ENCODE data around the gene BSND. TPM values are rescaled to one million over a fixed set of nuclear protein-coding genes. Genes with fewer than 3 reads are reported as not detected.

The BSND gene
- total RNA-seq, 4 donors from 2014 or later, result not detected

GRCh38 chr1:55046871-55047270 lies 48.1 kb downstream of the BSND start:
- no peaks in the 10 kb centered on the region for H3K27me3 ChIP-seq
- no peak for DNase-seq

GRCh38 chr1:55047611-55048010 lies 48.9 kb downstream of the BSND start:
- Histone ChIP-seq H3K9me3 (no peaks in the 10 kb centered on the region), H3K27me3 (no peaks in the 10 kb centered on the region), H3K36me3 (no peaks in the 10 kb centered on the region), H3K4me1 (no peaks in the 10 kb centered on the region), H3K4me3 (replicated peaks in 1 of 3) (no peak overlapping the region), H3K27ac (no peak overlapping the region)
- DNase-seq, result no peak
- WGBS, 2 donors, result 87 to 91% methylated on average over 3 of the region's 3 CpGs
- TF ChIP-seq, protein P1, sequence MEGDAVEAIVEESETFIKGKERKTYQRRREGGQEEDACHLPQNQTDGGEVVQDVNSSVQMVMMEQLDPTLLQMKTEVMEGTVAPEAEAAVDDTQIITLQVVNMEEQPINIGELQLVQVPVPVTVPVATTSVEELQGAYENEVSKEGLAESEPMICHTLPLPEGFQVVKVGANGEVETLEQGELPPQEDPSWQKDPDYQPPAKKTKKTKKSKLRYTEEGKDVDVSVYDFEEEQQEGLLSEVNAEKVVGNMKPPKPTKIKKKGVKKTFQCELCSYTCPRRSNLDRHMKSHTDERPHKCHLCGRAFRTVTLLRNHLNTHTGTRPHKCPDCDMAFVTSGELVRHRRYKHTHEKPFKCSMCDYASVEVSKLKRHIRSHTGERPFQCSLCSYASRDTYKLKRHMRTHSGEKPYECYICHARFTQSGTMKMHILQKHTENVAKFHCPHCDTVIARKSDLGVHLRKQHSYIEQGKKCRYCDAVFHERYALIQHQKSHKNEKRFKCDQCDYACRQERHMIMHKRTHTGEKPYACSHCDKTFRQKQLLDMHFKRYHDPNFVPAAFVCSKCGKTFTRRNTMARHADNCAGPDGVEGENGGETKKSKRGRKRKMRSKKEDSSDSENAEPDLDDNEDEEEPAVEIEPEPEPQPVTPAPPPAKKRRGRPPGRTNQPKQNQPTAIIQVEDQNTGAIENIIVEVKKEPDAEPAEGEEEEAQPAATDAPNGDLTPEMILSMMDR (IDR thresholded peaks at IDR 0.05), result no peak
- TF ChIP-seq POLR2A (IDR thresholded peaks at IDR 0.05), result no peak
- intact Hi-C loops (cut with DNase I), result no loop called here

More at GRCh38 chr1:55046871-55047270, 48.1 kb downstream of the BSND start:
- Histone ChIP-seq H3K4me3 (replicated peaks in 1 of 3) (no peak overlapping the region), H3K9me3 (no peaks in the 10 kb centered on the region), H3K27ac (no peak overlapping the region), H3K36me3 (no peaks in the 10 kb centered on the region), H3K4me1 (no peaks in the 10 kb centered on the region)
- intact Hi-C loops (cut with DNase I), result no loop called here
- TF ChIP-seq, protein P1 (IDR thresholded peaks at IDR 0.05), result no peak
- TF ChIP-seq POLR2A (IDR thresholded peaks at IDR 0.05), result no peak
- WGBS, 2 donors, result 85% methylated on average over 4 of the region's 4 CpGs

DNA sequence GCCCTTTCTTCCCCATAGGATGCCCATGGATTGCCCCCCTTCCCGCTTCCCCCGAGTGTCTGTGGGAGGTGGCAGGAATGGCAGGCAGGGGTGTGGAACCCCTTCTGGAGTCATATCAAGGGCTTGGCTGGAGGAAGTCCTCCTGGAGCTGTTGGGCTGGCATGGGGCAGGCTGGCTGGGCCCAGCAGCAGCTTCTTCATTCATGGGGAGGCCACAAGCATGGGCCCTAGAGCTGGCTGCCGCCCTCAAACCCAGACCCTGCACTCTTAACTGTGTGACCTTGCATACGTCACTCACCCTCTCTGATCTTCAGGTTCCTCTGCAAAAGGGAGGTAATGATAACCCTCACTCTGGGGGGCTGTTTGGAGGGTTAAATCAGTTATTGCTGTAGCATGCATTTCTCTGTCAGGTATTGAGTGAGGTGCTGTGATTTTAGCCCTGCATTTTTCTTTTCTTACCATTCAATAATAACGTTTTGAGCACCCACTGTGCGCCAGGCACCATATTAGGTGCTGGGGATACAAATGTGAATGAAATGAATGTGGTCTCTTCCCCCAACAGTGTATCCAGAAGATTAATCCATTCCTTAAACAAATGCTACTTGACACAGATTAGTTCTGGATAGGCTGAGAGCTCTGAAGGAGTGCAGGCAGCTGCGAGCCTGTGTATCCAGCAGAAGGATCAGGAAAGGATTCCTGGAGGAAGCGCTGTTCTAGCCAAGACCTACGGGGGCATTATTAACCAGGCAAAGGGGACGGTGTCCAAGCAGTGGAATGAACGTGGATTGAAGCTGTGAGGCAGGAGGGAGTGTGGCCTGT lies 49.9 kb downstream of the BSND start:
- Histone ChIP-seq H3K36me3 (no peaks in the 10 kb centered on the region), H3K9me3 (no peaks in the 10 kb centered on the region), H3K27ac (no peak overlapping the region), H3K27me3 (no peaks in the 10 kb centered on the region), H3K4me1 (no peaks in the 10 kb centered on the region), H3K4me3 (replicated peaks in 1 of 3) (no peak overlapping the region)
- DNase-seq, result no peak
- intact Hi-C loops (cut with DNase I), result no loop called here
- TF ChIP-seq POLR2A (IDR thresholded peaks at IDR 0.05), result no peak
- TF ChIP-seq, protein P1 (IDR thresholded peaks at IDR 0.05), result no peak
- 91 to 93% methylated on average over 10 to 11 of the region's 11 CpGs for WGBS, 2 donors

- Histone ChIP-seq H3K36me3 (no peaks in the 10 kb centered on the region), H3K27ac (no peak overlapping the region), H3K4me3 (replicated peaks in 1 of 3) (no peak overlapping the region), H3K27me3 (no peaks in the 10 kb centered on the region), H3K9me3 (no peaks in the 10 kb centered on the region), H3K4me1 (no peaks in the 10 kb centered on the region)
- no peak for DNase-seq
- WGBS, 2 donors, result 78 to 92% methylated on average over 6 to 9 of the region's 9 CpGs
- no peak for TF ChIP-seq POLR2A (IDR thresholded peaks at IDR 0.05)
- TF ChIP-seq, protein P1 (IDR thresholded peaks at IDR 0.05), result no peak
- intact Hi-C loops (cut with DNase I), result no loop called here
These were observed 50.7 kb downstream of the BSND start for GRCh38 chr1:55049271-55049913.

- WGBS, 2 donors, result 52 to 58% methylated on average over 2 to 7 of the region's 9 CpGs
- intact Hi-C loops (cut with DNase I), result no loop called here
These were observed 51.2 kb downstream of the BSND start for GRCh38 chr1:55049914-55050278.

More at GRCh38 chr1:55049914-55050278, 51.2 kb downstream of the BSND start:
- no peak overlapping the region for H3K27ac ChIP-seq
- TF ChIP-seq, protein P1 (IDR thresholded peaks at IDR 0.05), result no peak
- no peak for TF ChIP-seq POLR2A (IDR thresholded peaks at IDR 0.05)
- no peaks in the 10 kb centered on the region for H3K9me3 ChIP-seq
- no peak for DNase-seq
- no peaks in the 10 kb centered on the region for H3K36me3 ChIP-seq
- H3K4me1 ChIP-seq, result no peaks in the 10 kb centered on the region
- H3K4me3 ChIP-seq (replicated peaks in 1 of 3), result no peak overlapping the region
- no peaks in the 10 kb centered on the region for H3K27me3 ChIP-seq
